ENCODE measurements around the gene TRAF2. TPM values are rescaled to one million over a fixed set of nuclear protein-coding genes. Genes with fewer than 3 reads are reported as not detected.

Gene TRAF2
- total RNA-seq, 2 donors from 2014 or later, result 45.9 to 55.1 TPM

- no peak overlapping the region for H3K27ac Mint-ChIP-seq
- H3K9me3 ChIP-seq (ENCODE audit: control insufficient read depth, low read length), result no peaks in the 10 kb centered on the region
- DNase-seq, result peak; percentile 39
- 87 to 92% methylated on average over 10 to 20 of the region's 20 CpGs for WGBS, 2 experiments (ENCODE audit: insufficient coverage in 1 of 2, insufficient read length in 1 of 2)
- peaks cover 21% of the 10 kb centered on the region for H3K36me3 Mint-ChIP-seq (ENCODE audit: low read depth)
- H3K36me3 ChIP-seq (ENCODE audit: control insufficient read depth, insufficient read depth, low read length), result peaks cover 30% of the 10 kb centered on the region
- H3K9ac ChIP-seq (ENCODE audit: extremely low read depth, low read length, poor library complexity, severe bottlenecking), result no peak overlapping the region
- no peaks in the 10 kb centered on the region for H3K27me3 ChIP-seq (ENCODE audit: control insufficient read depth, insufficient read depth, low read length, poor library complexity, severe bottlenecking)
- H3K4me3 Mint-ChIP-seq, result no peak overlapping the region
- no peak overlapping the region for H3K27ac ChIP-seq (ENCODE audit: low read depth, low read length)
- no peaks in the 10 kb centered on the region for H3K9me3 Mint-ChIP-seq
- no peaks in the 10 kb centered on the region for H3K4me1 Mint-ChIP-seq
- TF ChIP-seq, protein P1, sequence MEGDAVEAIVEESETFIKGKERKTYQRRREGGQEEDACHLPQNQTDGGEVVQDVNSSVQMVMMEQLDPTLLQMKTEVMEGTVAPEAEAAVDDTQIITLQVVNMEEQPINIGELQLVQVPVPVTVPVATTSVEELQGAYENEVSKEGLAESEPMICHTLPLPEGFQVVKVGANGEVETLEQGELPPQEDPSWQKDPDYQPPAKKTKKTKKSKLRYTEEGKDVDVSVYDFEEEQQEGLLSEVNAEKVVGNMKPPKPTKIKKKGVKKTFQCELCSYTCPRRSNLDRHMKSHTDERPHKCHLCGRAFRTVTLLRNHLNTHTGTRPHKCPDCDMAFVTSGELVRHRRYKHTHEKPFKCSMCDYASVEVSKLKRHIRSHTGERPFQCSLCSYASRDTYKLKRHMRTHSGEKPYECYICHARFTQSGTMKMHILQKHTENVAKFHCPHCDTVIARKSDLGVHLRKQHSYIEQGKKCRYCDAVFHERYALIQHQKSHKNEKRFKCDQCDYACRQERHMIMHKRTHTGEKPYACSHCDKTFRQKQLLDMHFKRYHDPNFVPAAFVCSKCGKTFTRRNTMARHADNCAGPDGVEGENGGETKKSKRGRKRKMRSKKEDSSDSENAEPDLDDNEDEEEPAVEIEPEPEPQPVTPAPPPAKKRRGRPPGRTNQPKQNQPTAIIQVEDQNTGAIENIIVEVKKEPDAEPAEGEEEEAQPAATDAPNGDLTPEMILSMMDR (conservative IDR thresholded peaks at IDR 0.05), result no peak
- H3K4me3 ChIP-seq (ENCODE audit: low read length), result no peak overlapping the region
- no peaks in the 10 kb centered on the region for H3K27me3 Mint-ChIP-seq (ENCODE audit: insufficient read depth)
- H3K4me1 ChIP-seq (ENCODE audit: control insufficient read depth, insufficient read depth, low read length), result no peaks in the 10 kb centered on the region
Measured at GRCh38 chr9:136858844-136859757, 27.2 kb upstream of the TRAF2 start.

DNA sequence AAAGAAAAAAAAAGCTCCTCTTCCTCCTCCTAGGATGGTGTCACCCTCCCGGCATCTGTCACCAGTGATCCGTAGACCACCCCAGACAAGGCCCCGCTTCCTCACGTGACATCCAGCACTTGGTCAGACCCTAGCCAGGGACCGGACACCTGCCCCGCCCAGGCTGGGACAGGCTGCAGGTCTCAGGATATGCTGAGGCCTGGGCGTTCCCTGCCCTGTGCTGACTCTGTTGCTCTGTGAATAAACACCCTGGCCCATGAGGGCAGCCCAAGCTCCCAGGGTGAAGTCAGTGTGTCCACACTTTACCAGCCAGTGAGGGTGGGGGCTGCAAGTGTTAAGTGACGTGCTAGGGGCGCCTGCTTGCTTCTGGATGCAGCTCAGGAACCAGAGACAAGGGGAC lies 25.8 kb upstream of the TRAF2 start:
- peaks cover 34% of the 10 kb centered on the region for H3K36me3 ChIP-seq (ENCODE audit: control insufficient read depth, insufficient read depth, low read length)
- H3K9me3 ChIP-seq (ENCODE audit: control insufficient read depth, low read length), result no peaks in the 10 kb centered on the region
- Mint-ChIP-seq H3K27ac (no peak overlapping the region), H3K4me3 (no peak overlapping the region), H3K9me3 (no peaks in the 10 kb centered on the region), H3K27me3 (ENCODE audit: insufficient read depth) (no peaks in the 10 kb centered on the region), H3K36me3 (ENCODE audit: low read depth) (peaks cover 28% of the 10 kb centered on the region), H3K4me1 (peaks cover 3% of the 10 kb centered on the region)
- TF ChIP-seq, protein P1 (conservative IDR thresholded peaks at IDR 0.05), result no peak
- H3K4me1 ChIP-seq (ENCODE audit: control insufficient read depth, insufficient read depth, low read length), result no peaks in the 10 kb centered on the region
- H3K27me3 ChIP-seq (ENCODE audit: control insufficient read depth, insufficient read depth, low read length, poor library complexity, severe bottlenecking), result no peaks in the 10 kb centered on the region
- H3K27ac ChIP-seq (ENCODE audit: low read depth, low read length), result no peak overlapping the region
- DNase-seq, result peak; percentile 38
- no peak overlapping the region for H3K9ac ChIP-seq (ENCODE audit: extremely low read depth, low read length, poor library complexity, severe bottlenecking)
- WGBS, 2 experiments (ENCODE audit: insufficient coverage in 1 of 2, insufficient read length in 1 of 2), result 93% methylated on average over 9 of the region's 9 CpGs; no CpG with 5 or more reads in 1 of the 2 experiments
- H3K4me3 ChIP-seq (ENCODE audit: low read length), result no peak overlapping the region

DNA sequence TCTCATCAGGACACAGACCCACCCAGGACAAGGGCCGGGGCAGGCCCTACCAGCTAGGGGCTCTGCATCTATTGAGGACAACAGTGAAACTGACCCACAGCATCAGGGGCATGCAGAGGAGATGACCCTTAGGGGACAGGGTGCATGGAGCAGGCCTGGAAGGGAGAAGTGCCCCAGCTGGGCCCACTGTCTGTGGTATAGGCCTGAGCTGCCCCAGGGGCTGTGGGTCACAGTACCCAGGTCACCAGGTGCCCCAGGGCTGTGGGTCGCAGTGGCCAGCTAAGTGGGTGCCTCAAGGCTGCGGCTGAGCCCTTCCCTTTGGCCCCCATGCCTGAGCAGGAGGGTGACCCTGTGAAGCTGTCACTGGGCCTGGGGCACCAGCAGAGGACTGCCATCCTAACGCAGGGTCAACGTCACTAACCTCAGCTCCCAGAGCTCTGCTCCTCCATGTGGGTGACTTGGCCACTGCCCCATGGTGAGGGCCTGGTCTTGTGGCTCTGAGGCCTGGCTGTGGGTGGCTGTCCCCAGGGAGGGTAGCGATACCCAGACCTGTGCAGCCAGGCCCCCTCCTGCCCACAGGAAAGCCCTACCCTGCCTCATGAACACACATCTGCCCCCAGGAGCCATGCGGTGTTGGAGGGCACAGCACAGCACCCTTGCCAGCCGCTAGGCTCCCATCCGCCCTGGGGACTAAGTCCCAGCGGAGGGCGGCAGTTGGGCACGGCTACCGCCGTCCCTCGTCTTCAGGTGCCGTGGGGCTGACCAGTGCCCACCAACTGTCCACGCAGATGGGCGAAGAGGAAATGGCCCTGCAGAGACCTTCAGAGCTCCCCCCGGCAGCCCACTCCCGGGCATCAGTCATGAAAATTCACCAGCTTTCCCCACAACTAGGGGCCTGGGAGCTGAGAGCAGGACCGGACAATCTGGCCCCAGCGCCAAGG lies 25.1 kb upstream of the TRAF2 start:
- H3K4me3 ChIP-seq (ENCODE audit: low read length), result no peak overlapping the region
- H3K9ac ChIP-seq (ENCODE audit: extremely low read depth, low read length, poor library complexity, severe bottlenecking), result no peak overlapping the region
- no peak overlapping the region for H3K4me3 Mint-ChIP-seq
- peak overlapping the region; percentile 24 for H3K27ac ChIP-seq (ENCODE audit: low read depth, low read length)
- TF ChIP-seq, protein P1 (conservative IDR thresholded peaks at IDR 0.05), result no peak
- H3K9me3 Mint-ChIP-seq, result no peaks in the 10 kb centered on the region
- H3K36me3 ChIP-seq (ENCODE audit: control insufficient read depth, insufficient read depth, low read length), result peaks cover 34% of the 10 kb centered on the region
- H3K9me3 ChIP-seq (ENCODE audit: control insufficient read depth, low read length), result no peaks in the 10 kb centered on the region
- H3K36me3 Mint-ChIP-seq (ENCODE audit: low read depth), result peaks cover 28% of the 10 kb centered on the region
- WGBS, 2 experiments (ENCODE audit: insufficient coverage in 1 of 2, insufficient read length in 1 of 2), result 95 to 96% methylated on average over 15 to 22 of the region's 22 CpGs
- no peaks in the 10 kb centered on the region for H3K27me3 ChIP-seq (ENCODE audit: control insufficient read depth, insufficient read depth, low read length, poor library complexity, severe bottlenecking)
- H3K4me1 Mint-ChIP-seq, result peaks cover 3% of the 10 kb centered on the region
- no peak overlapping the region for H3K27ac Mint-ChIP-seq
- H3K4me1 ChIP-seq (ENCODE audit: control insufficient read depth, insufficient read depth, low read length), result no peaks in the 10 kb centered on the region
- DNase-seq, result peak; percentile 44
- no peaks in the 10 kb centered on the region for H3K27me3 Mint-ChIP-seq (ENCODE audit: insufficient read depth)

All from endodermal cell (in vitro differentiated cells).